SIG-M5 treated with dmso at 0.1 percent for 504 hours (cell line): ENCODE data around the gene MELTF.
A peak's percentile ranks its signal among the peaks of the same experiment; 100 is the strongest.

ENCODE experiments used
- DNase-seq: peaks from one replicate; lab custom pipeline; 2025; ENCODE audit not compliant: unreplicated experiment; lab: John Stamatoyannopoulos, UW

The MELTF gene

DNA sequence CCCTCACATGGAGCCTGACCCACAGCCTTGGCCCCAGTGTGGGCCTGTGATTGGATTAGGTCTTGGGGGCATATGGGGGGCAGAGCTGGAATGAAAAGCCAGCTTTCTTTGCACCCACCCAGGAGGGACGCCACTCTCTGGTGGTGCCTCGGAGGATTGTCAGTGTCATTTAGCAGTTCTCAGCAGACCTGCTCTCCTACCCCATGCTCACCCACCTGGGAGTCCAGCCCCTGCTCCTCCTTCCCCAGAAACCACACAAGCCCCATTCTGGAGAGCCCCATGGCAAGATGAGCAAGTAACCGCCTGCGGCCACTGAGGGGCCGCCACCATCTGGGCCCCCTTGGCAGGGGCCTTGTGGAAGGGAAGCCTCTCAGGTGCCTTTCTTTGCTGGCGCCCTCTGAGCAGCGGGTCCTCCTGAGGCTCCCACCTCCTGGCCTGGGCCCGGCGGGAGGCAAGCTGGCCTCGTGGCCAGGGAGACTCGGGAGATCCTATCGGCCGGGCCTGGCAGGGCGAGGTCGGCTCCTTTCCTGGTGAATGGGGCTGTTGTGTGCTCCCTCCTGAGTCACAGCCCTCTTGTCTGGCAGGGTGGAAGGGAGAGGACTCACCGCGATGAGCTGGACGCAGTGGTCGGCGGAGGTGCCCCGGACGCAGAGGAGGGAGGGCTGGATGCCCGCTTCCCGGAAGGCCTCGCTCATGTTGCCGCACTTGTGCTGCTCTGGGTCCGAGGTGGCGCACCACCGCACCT is 2.3 kb downstream of the MELTF start:
- DNase-seq: no peak

DNA sequence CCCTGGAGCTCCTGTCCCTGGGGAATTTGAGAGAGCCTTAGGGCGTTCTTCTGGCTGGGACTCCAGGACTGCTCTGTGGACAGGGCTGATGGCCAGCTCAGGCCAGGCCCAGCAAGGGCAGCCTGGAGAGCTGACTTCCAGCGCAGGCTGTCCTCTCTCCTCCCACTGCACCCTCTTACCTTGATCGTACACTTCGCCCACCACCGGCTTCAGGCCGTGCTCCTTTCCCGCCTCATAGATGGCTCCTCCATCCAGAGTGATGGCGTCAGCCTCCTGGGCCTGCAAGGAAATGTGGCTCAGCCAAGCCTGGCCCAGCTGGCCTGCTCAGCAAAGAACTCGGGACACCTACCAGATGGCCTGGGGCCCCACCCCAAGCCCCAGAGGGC is 3.1 kb downstream of the MELTF start:
- DNase-seq: no peak

DNA sequence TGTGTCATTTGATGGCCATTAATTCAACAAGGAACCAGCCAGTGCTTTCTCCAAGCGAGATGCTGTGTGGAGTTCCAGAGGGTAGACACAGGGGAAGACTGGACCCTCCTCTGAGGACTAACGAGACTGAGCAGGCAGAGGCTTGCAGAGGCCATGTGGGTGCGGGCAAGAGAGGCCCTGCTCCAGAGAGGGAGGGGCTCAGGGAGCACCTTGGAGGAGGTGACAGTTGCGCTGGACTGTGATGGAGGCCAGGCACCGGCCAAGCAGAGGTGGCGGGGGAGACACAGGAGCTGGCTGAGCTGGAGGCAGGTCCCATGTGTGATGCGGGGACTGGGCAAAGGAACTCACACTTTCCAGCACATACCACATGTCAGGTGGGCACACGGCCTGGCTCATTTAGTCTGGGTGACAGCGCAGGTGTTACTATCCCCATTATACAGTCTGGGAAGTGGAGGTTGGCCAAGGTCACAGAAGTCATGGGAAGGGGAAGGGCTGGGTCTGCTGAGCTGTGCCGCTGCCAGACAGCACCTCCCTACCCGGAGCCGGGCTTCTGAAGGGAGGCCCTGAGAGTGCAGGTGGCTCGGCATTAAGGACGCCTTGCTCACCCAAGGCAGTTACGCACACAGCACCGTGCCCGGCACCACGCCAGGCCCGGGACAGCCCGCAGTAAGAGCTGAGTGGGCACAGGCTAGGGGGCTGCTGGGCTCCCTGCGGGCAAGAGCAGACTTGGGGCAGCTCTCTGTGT is 3.7 kb downstream of the MELTF start:
- DNase-seq: no peak

DNA sequence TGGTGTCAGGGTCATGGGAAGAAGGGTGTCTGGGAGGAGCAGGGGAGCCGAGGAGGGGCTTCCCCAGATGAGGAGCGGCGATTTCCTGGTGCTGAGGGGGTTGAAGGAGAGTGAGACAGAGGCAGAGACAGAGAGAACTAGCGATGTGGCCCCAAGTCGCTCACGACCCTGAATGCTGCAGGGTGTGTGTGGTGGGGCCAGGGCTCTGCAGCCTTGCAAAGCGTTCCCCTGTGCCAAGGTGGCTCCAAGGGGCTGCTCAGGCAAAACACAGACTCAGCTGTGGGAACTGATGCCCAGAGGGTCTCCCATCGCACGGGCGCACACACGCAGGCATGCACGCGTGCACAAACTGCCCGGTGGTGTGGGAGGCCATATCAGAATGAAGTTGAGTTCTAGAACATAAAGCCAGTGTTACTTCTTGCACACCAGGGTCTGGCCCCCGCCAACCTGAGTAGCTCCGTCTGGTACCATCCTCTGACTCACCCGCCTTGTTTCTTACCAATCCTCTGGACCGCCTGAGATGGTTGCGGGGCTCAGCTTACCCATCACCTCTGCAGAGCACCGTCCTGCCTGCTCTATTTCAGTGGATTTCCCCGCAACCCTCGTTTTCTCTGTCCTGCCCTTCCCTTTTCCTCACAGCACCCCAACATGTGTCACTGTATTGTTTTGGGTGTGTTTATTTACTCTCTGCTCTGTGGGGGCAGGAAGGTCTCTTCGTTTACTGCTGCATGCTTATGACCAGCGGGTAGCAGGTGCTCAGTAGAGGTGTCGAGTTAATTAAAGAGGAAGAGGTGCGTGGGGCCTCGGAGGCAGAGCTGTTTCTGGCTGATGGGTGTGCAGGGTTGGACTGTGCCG is 4.5 kb downstream of the MELTF start:
- DNase-seq: no peak

DNA sequence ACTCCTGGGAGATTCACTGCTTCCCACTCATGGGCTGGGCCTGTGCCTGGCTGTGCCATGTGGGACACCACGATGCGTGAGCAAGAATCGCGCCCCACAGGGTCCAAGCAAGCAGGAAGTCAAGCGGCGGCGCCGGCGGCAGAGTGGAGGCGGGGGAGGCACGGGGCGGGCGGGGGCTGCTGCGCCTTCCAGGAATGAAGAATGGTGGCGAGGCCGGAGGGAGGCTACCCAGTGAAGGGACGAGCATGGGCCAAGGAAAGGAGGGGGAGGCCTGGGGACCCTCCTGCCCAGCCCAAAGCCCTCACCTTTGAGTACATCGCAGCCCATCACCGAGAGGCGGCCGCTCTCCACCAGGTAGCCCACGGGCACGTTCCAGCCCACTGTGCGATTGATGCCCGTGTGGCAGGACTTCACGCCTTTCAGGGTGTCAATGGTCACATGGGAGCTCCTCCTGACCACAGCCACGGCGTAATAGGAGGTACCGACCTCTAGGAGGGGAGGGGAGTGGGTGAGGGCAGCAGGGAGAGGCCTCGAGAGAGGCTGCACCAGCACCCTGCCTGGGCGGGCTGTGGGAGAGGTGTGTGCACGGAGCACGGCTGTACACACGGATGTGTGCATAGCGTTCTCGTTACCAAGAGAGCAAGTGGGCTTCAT is 5.5 kb downstream of the MELTF start:
- DNase-seq: no peak

DNA sequence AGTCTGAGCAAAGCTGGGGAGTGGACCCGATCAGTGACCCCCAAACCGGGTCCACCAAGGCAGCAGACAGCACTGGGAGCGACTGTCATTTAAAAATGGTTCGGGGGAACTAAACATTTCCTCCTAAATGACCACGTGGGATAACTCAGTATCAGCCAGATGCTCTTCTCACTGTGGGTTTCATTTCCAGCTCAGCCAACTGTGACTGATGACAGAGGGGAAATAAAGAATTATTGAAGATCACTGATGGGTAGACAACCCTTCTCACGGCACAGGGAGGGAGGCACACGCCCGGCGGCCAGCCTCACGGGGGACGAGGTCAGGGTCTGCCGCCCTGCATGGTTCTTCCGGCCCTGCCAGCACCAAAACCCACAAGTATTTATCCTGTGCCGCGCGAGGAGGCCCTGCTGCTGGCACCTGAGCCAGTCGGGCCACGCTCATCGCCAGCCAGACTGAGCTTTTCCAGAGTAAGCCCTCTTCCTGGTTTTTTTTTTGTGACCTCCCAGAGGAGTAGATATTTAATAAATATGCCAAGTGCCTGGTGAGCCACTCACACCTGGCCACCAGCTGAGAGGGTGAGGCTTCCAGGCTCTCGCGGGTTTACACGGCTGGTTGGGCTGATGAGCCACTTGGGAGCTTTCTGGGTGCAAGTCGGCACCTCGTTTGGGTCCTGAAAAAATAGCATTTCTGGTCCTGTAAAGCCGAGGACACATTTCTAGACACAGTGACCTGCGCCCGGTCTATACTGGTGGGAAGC is 6.2 kb downstream of the MELTF start:
- DNase-seq: peak; percentile 28

DNA sequence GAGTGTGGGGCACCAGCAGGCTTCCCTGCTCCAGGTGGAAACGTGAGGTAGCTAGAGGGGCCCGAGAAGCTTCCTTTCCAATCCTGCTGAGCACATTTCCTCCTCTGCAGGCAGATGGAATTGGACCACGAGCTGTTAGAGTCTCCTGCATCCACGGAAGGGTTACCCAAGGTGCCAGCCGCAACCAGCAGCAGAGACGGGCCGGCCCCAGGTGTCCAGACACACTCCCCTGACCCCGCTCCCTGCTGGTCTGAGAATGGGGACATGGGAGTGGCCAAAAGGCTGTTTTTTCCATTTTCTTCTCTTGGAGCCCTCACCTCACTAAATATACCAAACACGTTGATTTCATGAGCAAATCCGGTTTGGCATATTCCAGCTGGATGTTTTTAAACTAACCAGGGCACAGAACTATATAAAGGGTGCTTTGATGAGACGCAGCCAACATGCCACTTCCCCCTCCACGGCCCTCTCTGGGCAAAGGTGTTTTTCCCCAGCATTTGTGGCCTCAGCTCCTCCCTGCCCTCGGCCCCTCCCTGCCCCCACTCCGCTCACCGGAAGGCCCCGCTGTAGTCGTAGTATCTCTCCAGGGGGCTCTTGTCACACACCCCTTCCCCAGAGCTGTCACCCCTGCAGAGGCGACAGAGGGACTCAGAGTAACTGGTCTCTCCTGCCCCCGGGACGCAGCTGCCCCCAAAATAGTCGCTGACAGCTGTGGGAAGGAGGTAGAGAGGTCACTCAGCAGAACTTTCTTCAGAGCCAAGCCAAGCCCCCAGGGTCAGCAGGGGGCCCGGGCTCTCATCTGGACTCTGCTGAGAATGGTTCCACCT is 7.0 kb downstream of the MELTF start:
- no peak for DNase-seq

- DNase-seq: no peak
These were observed 7.8 kb downstream of the MELTF start for GRCh38 chr3:197021729-197022404.

- DNase-seq: no peak
These were observed 8.4 kb downstream of the MELTF start for GRCh38 chr3:197021231-197021630.

GRCh38 chr3:197019535-197019934 is 10.1 kb downstream of the MELTF start:
- no peak for DNase-seq

GRCh38 chr3:197019021-197019420 is 10.6 kb downstream of the MELTF start:
- no peak for DNase-seq

- DNase-seq: no peak
These were observed 12.6 kb downstream of the MELTF start for GRCh38 chr3:197017003-197017402.

DNA sequence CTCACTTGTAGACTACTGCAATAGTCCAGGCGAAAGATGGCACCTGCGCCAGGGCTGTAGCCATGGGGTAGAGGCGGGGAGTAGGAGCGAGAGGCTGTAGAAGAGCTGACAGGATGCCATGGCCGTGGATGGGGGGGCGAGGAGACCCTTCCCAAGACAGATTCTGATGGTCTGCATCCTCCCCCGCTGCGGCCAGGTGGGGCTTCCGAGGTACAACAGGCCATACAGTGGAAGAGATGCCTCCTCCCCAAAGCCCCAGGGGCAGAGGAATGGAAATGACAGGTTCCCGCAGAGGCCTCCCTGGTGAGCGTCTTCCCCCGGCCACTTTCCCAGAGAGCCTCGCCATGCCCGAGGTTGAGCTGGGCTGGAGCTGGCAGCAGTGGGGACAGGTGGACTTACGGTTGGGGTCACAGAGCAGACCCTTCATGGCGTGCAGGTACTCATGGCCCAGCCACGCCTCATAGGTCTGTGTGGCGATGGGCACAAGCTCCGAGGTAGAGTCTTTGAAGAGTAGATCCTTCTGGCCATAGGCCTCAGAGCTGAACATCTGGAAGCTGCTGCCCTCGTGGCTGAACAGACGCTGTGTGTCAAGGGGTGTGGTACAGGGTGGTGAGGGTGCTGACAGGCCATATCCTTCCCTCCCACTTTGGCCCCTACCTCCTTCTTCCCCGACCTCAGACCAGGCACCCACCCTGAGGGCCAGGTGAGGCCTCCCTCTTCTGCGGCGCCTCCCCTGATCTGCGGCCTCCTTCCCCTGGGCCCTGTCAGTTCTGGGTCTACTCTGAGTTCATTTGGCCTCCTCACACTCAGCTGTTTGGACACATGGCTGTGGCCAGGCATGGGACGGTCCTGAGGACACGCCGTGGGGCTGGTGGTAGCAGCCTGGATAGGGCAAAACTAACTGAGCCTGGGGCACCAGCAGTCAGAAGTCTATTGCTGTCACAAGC is 13.6 kb downstream of the MELTF start:
- no peak for DNase-seq

DNA sequence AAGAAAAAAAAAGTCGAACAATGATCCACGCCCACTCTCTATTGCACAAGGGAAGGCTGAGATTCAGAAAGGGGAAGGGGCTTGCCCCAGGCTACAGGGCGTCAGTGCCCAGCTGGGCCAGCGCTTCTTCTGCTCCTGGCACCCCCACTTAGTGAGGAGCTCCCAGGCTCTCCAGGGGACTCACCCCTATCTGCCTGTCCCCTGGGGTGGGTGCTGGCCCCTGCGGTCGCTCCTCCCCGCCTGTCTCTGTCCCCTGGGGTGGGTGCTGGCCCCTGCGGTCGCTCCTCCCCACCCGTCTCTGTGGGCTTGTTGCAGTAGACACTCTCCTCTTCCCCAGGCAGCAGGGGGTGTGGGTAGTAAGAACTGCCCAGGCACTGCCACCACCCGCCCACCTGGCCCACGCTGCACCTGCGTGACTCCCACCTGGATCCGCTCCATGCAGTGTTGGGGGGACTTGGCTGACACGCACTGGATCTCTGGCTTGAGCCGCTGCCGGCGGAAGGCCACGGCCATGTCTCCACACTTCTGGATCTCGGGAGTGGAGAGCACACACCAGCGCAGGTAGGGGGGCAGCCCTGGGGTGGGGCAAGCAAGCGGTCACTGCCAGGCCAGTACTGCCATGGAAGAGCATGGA is 14.6 kb downstream of the MELTF start:
- no peak for DNase-seq

GRCh38 chr3:197014024-197014423 is 15.6 kb downstream of the MELTF start:
- DNase-seq: no peak

GRCh38 chr3:197012540-197012883 is 17.1 kb downstream of the MELTF start:
- DNase-seq: no peak

- no peak for DNase-seq
These were observed 17.7 kb downstream of the MELTF start for GRCh38 chr3:197011780-197012539.
